HG03064 (cell line): Measurements from ENCODE around the gene RDH13.
"Not testable (repeated sequence)": the region's sequence is repeated elsewhere in the genome, so short reads cannot be mapped to it uniquely, and the experiment has no call there.

Source experiments
- ATAC-seq: cut with Tn5 transposase; IDR thresholded peaks from one replicate; pipeline ENCODE4 v1.9.1; 2021; ENCODE audit warnings: low read depth; ENCODE audit not compliant: unreplicated experiment

The RDH13 gene

GRCh38 chr19:55062735-55063491, at the start of gene RDH13:
RDH13 (minus strand) TSS chr19:55063148; CDS start chr19:55063032, 116 bp downstream.
- ATAC-seq, result peak; percentile 76

- ATAC-seq, result no peak
Measured at GRCh38 chr19:55112246-55112776, 49.4 kb upstream of the RDH13 start.

GRCh38 chr19:55111238-55111831, 48.4 kb upstream of the RDH13 start:
- ATAC-seq, result no peak

- ATAC-seq, result no peak
Measured at GRCh38 chr19:55109527-55110291, 46.8 kb upstream of the RDH13 start.

- ATAC-seq, result not testable (repeated sequence)
Measured at GRCh38 chr19:55107252-55107651, 44.3 kb upstream of the RDH13 start.

GRCh38 chr19:55106591-55106990, 43.6 kb upstream of the RDH13 start:
- ATAC-seq, result no peak

GRCh38 chr19:55105237-55105636, 42.3 kb upstream of the RDH13 start:
- ATAC-seq, result no peak

GRCh38 chr19:55103190-55103589, 40.2 kb upstream of the RDH13 start:
- no peak for ATAC-seq

GRCh38 chr19:55101261-55101660, 38.3 kb upstream of the RDH13 start:
- no peak for ATAC-seq

GRCh38 chr19:55099557-55100506, 36.9 kb upstream of the RDH13 start:
- ATAC-seq, result no peak

GRCh38 chr19:55098716-55099556, 36.0 kb upstream of the RDH13 start:
- no peak for ATAC-seq

GRCh38 chr19:55097864-55098715, 35.1 kb upstream of the RDH13 start:
- no peak for ATAC-seq

GRCh38 chr19:55096061-55096701, 33.2 kb upstream of the RDH13 start:
- no peak for ATAC-seq

- no peak for ATAC-seq
Measured at GRCh38 chr19:55095260-55096060, 32.5 kb upstream of the RDH13 start.

- ATAC-seq, result no peak
Measured at GRCh38 chr19:55094456-55095259, 31.7 kb upstream of the RDH13 start.
